ENCODE data around the gene IQSEC1. TPM values are rescaled to one million over a fixed set of nuclear protein-coding genes. Genes with fewer than 3 reads are reported as not detected.

The IQSEC1 gene
- total and polyA plus RNA-seq, 2 of the 8 experiments (the other 6 are each of a cell fraction or from before 2014, with no cell fraction given) = 6.8 to 28.8 TPM

GRCh38 chr3:12967606-12968351, 105.5 kb downstream of the IQSEC1 start (continued):
- peak; percentile 48; the same call in 1 of the 2 replicates for TF ChIP-seq TBP (IDR thresholded peaks at IDR 0.05; ENCODE audit: low read depth, low read length)
- TF ChIP-seq RFX5 (IDR thresholded peaks at IDR 0.05; ENCODE audit: borderline replicate concordance, low read depth, low read length) = no peak
- TF ChIP-seq MAX (IDR thresholded peaks at IDR 0.05) = 0 out of 2 replicates have a peak, but pooled peaks have one; percentile 5
- no peak for TF ChIP-seq KDM1A (IDR thresholded peaks at IDR 0.05; ENCODE audit: borderline replicate concordance, low read length)
- no peak for TF ChIP-seq MAFK (IDR thresholded peaks at IDR 0.05; ENCODE audit: low read depth, low read length)
